ENCODE results near the gene COBL.
A peak's percentile ranks its signal among the peaks of the same experiment; 100 is the strongest.
"Not testable (repeated sequence)": the region's sequence is repeated elsewhere in the genome, so short reads cannot be mapped to it uniquely, and the experiment has no call there.

Gene COBL

DNA sequence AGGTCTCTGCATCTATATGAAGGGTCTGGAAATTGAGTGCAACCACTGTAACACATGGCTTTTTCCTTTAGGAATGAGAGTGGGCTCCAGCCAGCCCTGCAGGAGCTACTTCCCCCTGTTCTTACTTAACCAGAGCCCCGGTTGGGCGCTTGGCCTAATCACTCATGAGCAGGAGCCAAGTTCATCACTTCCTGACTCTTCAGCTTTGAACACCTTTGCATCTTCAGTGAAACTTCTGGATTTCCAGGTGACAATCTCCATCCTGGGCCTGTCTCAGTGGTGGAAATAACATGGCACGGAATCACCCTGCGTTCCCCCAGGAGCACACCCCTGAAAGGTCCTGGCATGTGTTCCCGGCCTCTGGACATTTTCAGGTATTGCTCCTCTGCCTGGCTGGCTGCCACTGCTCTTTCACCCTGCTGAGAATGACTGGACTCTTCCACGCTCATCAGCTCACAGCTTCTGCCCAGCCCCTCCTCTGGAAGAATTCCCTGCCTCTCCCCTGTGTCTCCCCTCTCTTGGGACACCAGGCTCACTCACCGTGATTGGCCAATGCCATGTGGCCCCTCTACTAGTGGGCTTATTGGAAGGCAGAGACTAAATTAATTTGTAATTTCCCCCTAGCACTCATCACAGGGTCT is 304.8 kb downstream of the COBL start:
- DNase-seq = no peak

DNA sequence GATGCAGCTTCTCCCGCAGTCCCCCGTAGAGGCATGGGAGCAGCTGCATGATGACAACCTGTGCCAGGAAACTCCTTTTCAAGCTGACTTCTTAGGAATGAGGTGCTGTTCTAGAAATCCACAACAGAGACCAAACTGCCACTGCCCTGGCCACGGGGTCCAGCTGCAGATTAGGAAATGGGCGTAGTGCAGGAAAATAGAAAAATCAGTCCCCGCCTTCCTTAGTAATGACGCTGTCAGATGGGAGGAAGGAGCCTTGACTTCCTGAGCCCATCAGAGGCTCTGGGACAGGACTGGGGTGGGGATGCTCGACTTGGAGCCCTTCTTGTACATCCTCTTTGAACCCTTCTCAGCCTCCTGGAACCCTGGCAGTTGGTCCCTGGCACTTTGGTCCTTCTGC is 306.1 kb downstream of the COBL start:
- no peak for DNase-seq

DNA sequence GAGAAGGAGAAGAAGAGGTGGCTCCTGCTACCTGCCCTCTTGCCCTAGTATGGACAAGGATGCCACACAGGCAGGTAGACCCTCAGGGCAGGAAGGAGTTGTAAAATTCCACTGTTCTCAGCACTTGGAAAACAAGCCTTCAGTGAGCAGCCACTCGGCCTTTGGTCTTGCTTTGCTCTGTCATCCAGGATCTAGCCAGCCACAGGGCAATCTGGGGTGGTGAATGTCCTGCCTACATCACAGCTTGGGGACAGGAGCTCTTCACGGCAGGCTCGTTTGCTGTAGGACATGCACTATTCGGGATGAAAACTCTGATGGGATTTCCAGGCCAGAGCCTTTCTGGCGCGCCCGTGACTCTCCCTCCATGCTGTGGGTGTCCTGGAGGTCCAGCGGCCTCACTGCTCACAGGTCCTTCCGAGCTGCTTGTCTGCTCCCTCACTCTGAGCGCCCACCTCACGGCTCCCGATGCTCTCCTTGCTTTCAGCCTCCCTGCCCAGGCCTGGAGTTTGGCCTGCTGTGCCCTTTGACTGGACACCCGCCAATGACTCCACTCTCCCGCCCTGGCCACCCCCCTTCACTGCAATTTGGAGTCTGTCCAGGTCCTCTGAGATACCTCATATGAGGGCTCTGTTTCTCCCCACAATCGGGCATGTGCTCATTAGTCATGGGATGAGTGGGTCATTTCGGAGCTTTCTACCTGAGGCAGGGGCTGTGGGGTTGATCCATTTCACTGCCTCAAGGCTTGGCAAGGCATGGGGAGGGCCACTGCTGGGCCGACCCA is 306.7 kb downstream of the COBL start:
- peak in 1 of 56 donors; percentile 36 for DNase-seq

DNA sequence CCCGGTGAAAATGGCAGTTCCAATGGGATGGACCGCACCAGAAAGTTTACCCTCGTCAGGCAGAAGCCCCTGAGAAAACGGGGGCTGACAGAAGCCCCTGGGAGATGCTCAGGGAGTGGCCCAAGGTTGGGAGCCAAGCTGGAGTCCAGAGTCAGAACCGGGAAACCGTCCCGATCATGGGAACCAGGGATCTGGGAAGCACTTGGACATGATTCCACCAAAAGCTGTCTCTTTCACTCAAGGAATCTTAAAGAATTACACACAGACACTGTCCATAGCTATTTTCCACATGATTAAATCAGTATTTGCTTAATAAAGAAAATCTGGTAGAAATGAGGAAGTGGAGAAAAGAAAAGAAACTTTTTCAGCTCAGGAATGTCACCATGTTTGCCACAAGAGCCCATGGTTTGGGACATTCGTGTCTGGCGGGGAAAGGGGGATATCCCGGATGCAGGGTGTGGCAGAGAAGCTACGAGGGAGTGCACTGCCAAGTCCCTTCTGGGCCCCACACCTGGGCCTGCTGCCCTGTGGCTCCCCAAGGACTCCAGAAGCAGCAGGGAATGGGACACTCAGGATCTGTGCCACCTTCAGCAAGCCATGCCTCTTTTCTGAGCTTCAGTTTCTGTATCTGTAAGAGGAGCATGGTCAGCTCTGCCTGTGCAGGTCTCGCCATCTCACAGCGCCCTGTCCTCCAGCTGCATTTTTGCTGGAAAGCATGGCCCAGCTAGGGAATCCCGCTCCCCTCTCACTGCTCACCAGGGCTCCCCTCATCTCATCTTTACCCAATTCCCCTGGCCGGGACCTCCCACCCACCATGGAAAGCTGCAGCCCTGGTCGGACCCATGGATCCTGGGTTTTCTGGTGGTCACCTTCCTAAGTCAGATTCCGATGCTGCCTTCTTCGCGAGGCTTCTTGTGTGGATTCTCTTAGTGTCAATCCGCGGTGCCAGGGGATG is 308.8 kb downstream of the COBL start:
- no peak for DNase-seq

DNA sequence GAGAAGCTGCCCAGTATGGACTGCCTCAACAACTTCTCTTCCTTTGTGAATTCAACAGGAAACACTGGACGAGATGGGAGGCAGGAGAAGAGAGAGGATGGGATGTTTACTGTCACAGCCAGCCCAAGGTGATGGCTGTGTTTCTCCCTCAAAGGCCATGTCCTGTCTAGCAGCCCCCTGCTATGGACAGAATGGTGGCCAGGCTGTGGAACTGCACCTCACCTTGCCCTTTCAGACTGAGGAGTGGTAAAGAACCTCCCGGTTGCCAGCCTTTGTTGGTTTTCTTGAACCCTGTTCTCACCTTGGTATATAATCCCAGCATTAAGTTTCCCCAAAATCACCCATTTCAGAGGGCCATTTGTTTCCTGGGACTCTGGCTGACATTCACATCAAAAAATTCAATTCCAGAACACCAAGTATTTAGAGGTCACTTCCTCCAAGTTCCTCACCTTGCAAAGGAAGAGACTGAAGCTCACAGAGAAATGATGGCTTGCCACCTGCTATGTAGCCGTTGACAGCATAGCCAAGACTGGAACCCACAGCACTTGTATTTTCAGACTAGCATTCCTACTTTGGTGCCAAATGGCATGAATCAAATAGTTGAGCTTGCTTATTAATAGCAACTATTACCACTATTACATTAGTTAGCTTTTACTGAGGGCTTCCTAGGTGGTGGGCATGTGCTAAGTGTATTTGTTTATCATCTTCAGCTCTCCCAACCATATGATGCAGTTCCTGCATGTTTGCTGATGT is 309.9 kb downstream of the COBL start:
- no peak for DNase-seq

DNA sequence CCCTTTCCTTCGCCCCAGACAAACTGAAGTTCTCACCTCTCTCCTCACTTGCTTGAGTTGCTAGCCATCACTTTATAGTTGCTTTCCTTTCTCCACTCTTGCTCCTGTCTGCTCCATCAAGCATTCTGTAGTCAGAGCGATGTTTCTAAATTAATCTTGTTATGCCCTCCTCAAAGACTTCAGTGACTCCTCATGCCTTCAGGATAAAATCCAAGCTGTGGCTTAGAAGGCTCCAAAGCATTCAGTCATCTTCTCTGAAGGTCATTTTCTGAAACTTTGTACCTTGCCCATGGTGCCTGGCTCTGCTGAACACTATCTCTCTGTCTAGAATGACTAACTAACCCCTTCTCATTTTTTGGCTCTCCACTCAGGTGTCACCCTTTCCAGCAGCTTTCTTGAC is 311.5 kb downstream of the COBL start:
- DNase-seq = no peak

DNA sequence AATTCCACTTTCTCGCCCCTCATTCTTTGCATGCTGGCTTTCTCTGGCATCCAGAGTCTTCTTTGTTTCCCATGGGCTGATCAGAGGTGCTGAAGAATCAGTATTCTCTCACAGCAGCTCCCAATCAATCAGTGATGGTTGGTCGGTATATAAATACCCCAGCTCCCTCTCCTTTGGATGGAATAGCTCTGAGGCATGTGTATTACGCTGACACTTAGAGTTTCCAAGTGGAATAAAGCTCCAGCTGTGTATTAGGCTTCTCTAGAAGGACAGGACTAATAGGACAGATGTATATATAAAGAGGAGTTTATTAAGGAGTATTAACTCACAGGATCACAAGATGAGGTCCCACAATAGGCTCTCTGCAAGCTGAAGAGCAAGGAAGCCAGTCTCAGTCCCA is 315.7 kb downstream of the COBL start:
- DNase-seq = no peak

DNA sequence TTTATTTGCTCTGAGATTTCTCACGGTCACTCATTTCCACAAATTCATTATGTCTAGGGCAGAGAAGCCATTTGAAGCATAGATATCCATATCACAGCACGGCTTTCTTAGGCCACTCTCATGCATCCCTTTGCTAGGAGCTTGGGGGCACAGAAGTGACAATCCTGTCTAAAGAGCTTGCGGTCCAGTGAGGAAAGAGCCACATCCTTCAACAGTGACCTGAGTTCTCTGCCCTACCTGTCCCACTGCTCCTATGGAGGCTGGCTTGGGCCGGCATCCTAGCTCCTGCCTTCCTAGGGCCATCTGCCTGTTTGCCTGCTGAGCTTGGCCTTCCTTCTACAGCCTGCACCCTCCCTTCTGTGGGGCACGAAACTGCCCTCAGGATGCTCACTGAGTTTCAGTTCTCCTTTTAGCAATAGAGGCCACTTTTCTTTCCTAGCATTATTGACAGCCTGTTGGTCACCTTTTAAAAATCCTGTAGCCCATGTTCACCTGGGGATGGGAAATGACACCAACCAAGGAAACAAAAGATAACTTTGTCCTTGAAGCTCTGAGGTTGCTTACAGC is 321.8 kb downstream of the COBL start:
- no peak for DNase-seq

DNA sequence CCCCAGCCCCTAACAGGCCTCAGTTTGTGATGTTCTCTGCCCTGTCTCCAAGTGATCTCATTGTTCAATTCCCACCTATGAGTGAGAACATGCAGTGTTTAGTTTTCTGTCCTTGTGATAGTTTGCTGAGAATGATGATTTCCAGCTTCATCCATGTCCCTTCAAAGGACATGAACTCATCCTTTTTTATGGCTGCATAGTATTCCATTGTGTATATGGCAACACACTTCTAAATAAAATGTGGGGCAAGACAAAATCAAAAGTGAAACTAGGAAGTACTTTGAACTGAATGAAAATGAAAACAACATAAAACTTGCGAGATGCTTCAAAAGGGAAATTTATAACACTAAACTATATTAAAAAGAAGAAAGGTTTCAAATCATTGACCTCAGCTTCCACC is 326.4 kb downstream of the COBL start:
- DNase-seq = not testable (repeated sequence)

DNA sequence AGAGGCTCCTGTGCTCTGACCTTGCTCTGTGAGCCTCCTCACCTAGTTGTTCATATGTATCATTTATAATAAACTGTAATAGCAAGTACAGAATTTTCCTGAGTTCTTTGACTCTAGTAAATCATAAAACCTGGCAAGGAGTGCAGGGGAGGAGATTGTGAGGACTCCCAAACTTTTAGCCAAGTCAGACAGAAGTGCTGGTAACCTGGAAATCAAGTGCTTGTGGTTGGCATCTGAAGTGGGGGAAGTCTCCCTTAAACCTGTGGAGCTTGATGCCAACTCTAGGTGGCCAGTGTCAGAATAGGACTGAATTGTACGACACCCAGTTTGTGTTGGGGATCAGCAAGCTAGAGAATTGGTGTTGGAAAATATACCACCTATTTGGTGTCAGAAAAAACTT is 327.6 kb downstream of the COBL start:
- no peak for DNase-seq

DNA sequence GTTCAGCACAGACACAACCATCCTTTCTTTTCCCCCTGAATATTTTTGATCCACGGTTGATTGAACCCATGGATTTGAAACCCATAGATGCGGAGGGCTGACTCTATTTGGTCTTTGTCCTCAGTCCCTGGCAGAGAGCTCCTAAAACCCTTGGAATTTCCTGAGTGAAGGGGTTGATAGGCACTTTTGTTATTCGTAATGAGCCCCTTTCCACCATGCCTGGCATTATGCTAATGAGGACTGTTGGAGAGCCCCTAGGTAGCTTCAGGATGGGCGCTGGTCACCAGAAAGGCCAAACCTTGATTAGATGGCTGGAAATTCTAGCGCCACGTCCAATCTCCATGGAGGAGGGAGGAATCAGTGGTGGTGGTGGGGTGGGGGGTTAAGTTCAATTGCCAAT is 328.1 kb downstream of the COBL start:
- DNase-seq = no peak

DNA sequence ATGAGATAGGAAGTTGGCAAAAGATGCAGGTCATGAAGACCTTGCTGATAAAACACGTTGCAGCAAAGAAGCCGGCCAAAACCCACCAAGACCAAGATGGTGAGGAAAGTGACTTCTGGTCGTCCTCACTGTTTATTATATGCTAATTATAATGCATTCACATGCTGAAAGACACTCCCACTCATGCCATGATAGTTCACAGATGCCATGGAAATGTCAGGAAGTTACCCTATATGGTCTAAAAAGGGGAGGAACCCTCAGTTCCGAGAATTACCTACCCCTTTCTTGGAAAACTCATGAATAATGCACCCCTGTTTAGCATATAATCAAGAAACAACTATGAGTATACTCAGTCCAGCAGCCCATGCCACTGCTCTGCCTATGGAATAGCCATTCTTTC is 331.5 kb downstream of the COBL start:
- DNase-seq = no peak

DNA sequence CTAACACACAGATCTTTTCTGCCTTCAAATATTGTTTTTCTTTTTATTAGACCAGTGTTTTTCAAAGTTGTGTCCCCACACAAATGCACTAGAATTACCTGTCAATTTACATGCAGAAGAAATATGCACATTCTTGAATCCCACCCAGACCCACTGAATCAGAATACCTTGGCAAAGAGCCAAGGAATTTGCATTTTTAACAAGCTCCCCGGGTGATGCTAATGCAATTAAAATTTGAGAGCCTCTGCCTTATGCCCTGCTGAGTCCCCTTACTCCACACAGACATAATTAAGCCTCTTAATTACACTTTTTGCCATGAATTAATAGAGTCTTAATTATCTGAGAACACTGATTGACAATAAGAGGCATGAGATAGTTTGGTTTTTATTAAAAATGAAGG is 332.8 kb downstream of the COBL start:
- DNase-seq = no peak

DNA sequence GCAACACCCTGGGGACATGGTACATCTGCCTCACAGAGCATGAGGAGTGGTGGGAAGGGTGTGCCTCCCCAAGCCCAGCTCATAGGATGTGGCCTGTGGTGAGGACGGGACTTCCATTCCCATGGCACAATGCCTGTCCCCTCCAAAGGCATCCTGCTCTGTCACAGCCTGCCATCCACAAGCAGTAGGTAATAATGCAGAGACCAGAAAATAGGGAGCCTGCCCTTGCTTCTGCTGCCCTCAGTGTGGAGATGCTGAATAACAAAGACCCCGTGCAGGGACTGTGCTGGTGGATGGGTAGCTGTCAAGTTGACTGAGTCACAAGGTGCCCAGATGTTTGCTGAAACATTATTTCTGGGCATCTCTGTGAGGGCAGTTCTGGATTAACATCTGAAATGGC is 334.0 kb downstream of the COBL start:
- no peak for DNase-seq

DNA sequence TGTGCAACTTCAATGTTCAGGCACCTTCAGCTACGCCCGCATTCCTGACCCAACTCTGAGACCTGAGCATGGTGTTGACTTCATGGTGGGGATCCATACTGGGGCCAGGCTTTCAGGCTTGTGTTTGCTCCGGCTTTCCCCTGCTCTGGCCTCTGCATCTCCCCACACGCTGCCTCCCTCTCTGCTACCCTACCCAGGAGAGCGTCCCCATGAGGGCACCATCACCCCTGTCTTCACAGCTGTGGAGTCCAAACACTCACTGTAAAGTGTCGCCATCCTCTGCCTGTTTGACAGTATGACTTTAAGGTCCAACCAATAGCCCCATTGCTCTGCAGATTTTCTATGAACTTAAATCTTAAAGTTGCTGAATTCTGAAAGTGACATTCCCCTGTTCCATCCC is 334.9 kb downstream of the COBL start:
- no peak for DNase-seq

DNA sequence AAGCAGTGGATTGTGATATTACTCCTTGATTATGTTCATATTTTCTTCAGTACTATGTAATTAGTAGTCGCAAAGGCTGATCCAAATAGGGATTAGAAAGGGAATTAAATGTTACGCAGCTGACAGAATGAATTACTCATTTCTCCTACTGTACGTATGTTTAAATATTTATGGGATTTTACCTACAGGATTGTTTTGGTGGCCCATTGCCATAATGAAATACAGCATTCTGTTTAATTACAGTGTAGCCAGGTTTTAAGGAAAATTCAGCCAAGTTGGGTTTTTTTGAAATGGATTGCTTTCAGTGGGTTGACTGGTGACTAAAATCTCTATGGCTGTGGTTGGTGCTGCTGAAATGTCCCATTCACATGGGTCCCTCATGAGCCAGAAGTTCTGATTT is 336.2 kb downstream of the COBL start:
- DNase-seq = no peak

DNA sequence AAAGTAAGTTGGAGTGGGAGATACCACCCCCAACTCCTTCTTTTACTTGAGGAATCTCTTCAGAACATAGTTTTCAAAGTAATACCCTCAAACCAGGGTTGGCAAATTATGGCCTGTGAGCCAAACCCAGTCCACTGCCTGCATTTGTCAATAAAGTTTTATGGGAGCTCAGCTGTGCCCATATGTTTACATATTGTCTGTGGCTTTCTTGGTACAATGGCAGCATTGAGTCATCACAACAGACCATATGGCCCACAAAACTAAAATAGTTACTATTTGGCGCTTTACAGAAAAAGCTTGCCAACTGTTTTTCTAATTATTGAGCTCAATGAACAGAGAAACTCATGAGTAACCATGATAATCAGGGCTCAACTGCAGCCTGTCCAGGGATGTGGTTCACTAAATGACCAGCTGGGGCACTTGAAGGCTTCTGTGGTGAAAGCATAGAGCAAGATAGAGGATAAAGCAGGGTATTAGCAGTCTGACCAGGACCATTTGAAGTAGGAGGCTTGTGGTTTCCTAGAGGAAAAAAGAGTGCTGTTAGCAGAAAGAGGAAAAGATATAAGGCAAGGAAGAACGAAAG is 337.9 kb downstream of the COBL start:
- no peak for DNase-seq

DNA sequence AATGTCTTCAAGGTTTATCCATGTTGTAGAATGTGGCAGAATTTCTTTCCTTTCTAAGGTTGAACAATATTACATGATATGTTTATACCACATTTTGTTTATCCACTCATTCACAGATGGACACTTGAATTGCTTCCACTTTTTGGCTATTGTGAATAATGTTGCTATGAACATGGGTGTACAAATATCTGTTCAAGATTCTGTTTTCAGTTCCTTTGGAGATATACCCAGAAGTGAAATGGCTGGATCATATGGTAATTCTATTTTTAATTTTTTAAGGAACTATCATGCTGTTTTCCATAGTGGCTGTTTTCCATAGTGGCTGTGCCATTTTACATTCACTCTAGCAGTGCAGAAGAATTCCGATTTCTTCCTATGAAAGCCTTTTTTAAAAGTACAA is 339.2 kb downstream of the COBL start:
- DNase-seq = no peak

DNA sequence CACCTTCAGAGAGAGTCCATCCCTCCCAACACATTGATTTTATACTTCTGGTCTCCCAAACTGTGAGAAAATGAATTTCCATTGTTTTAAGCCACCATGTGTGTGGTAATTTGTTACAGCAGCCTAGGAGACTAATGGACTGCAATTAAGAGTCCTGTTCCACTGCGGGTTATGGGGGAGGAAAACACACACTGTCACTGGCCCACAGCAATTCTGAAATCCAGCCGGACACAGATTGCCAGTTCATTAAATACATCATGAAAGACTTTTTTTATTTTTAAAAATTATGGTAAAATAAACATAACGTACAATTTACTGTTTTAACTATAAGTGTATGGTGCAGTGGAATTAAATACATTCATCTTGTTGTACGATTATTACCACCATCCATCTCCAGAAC is 340.5 kb downstream of the COBL start:
- DNase-seq = no peak

DNA sequence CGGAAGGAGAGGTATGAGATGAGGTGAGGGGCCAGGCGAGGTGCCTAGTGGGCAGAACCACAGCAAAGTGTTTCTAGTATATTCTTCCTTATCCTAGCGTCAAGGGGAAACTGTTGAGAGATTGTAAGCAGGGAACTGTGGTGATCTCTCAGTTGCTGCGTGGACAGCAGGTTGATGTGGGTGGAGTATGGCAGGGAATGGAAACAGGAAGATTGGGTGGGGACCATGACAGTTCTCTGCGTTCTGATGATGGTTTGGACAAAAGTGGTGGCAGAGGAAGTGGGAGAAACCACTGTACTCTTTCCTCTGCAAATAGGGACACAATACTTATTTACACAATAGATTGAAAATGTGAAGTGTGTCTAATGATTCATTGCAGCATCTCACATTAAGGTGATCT is 342.4 kb downstream of the COBL start:
- no peak for DNase-seq

DNA sequence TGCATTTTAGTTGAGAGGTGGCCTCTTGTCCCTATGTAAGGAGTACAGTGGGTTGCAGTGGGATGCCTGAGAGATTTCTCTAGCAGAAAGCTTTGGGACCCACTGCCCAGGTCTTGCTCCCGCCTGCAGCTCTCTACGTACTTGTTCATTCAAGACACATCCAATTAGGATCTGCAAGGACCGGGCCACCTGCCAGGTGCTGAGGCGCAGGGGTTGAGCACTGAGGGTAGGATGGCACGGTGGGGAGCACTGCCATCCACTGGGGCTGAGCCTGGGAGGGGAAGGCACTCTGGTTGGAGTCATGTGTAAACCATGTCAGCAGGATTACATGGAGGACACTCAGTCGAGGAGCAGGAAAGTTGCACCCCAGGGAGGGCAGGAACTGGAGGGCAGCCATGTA is 342.8 kb downstream of the COBL start:
- DNase-seq = no peak
